Osteocyte (in vitro differentiated cells): ENCODE measurements around the gene ZNF419. TPM values are rescaled to one million over a fixed set of nuclear protein-coding genes. Genes with fewer than 3 reads are reported as not detected.
"Not testable (repeated sequence)": the region's sequence is repeated elsewhere in the genome, so short reads cannot be mapped to it uniquely, and the experiment has no call there.

Experiments used
- DNase-seq: peaks from one replicate; pipeline ENCODE4 v3.0.0; 2021; ENCODE audit warnings: mixed read lengths; ENCODE audit not compliant: unreplicated experiment; ENCODE audit errors: extremely low spot score
- H3K27ac Mint-ChIP-seq: one replicate; pipeline ENCODE4 v1.8.0; 2021; ENCODE audit warnings: mild to moderate bottlenecking, mixed read lengths; ENCODE audit not compliant: unreplicated experiment
- H3K27me3 Mint-ChIP-seq: one replicate; pipeline ENCODE4 v1.8.0; 2021; ENCODE audit warnings: mixed read lengths; ENCODE audit not compliant: unreplicated experiment
- H3K36me3 Mint-ChIP-seq: one replicate; pipeline ENCODE4 v1.8.0; 2021; ENCODE audit warnings: mixed read lengths; ENCODE audit not compliant: unreplicated experiment
- H3K4me1 Mint-ChIP-seq: one replicate; pipeline ENCODE4 v1.8.0; 2021; ENCODE audit warnings: mixed read lengths; ENCODE audit not compliant: unreplicated experiment
- H3K4me3 Mint-ChIP-seq: one replicate; pipeline ENCODE4 v1.8.0; 2021; ENCODE audit warnings: mild to moderate bottlenecking, moderate library complexity, mixed read lengths; ENCODE audit not compliant: unreplicated experiment
- H3K9me3 Mint-ChIP-seq: one replicate; pipeline ENCODE4 v1.8.0; 2021; ENCODE audit warnings: mixed read lengths; ENCODE audit not compliant: unreplicated experiment
- CTCF ChIP-seq: fragments of 200-600 bp; sonication (generic); IDR thresholded peaks from 2 replicates; pipeline ENCODE4 v1.5.0; 2021; ENCODE audit warnings: antibody characterized with exemption, mild to moderate bottlenecking, moderate library complexity
- total RNA-seq: library from RNA; stranded (reverse); gene quantifications from 2 replicates; pipeline ENCODE4 v1.2.1, GENCODE V29; 2021

ZNF419 gene
- total RNA-seq, 1 donor from 2014 or later, result 11.8 TPM

GRCh38 chr19:57499680-57500395 is 12.3 kb downstream of the ZNF419 start, which contains the start of gene ZNF773:
Gene ZNF773 (plus strand): TSS chr19:57499938. CDS start chr19:57500081, 143 bp downstream.
- peak within 1 kb of the TSS; percentile 72 for H3K27ac Mint-ChIP-seq
- H3K4me1 Mint-ChIP-seq, result peaks cover 14% of the 10 kb centered on the region
- DNase-seq, result peak; percentile 96
- H3K9me3 Mint-ChIP-seq, result peaks cover 41% of the 10 kb centered on the region
- H3K27me3 Mint-ChIP-seq, result not testable (repeated sequence)
- H3K4me3 Mint-ChIP-seq, result peak within 1 kb of the TSS; percentile 69
- peaks cover 44% of the 10 kb centered on the region for H3K36me3 Mint-ChIP-seq

DNA sequence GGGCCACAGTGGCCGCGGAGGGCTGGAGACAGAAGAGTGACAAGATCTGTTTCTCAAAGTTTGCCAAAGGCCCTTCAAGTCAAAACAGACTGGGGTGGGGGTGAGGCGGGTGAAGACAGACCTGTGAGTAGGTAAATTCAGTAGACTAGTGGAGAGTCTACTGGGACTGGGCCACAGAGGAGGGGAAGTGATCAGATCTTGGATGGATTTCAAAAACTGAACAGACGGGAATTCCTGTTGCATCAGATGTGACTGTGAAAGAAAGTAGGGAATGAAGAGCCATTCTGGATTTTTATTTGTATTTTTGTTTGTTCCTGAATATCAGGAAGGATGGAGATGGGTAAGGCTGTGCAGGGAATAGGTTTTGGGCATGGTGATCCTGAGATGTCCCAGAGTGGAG is 12.8 kb downstream of the ZNF419 start:
- Mint-ChIP-seq H3K27ac (peak overlapping the region; percentile 72), H3K9me3 (peaks cover 38% of the 10 kb centered on the region)

DNA sequence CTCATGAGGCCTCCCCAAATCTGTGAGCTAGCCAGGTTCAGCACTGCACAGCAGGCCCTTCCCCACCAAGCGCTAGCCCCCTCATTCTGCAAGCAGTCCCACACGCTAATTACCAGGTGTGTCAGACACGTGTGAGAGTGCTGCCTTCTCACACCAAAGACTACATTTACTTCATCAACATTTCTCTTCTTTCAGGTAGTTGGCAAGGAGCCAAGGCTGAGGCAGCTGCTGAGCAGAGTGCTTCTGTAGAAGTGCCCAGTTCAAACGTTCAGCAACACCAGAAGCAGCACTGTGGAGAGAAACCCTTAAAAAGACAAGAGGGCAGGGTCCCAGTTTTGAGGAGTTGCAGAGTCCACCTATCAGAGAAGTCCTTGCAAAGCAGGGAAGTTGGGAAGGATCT is 18.6 kb downstream of the ZNF419 start:
- TF ChIP-seq CTCF, result no peak
- Mint-ChIP-seq H3K4me3 (no peak overlapping the region), H3K27me3 (no peaks in the 10 kb centered on the region), H3K9me3 (peaks cover 35% of the 10 kb centered on the region), H3K27ac (no peak overlapping the region), H3K4me1 (peaks cover 2% of the 10 kb centered on the region), H3K36me3 (peaks cover 80% of the 10 kb centered on the region)
- DNase-seq, result no peak

More for the DNA sequence above, 12.8 kb downstream of the ZNF419 start:
- not testable (repeated sequence) for H3K27me3 Mint-ChIP-seq, DNase-seq
- H3K4me1 Mint-ChIP-seq, result peaks cover 14% of the 10 kb centered on the region
- H3K4me3 Mint-ChIP-seq, result peak overlapping the region; percentile 69
- H3K36me3 Mint-ChIP-seq, result peaks cover 44% of the 10 kb centered on the region

- no peak for DNase-seq
- Mint-ChIP-seq H3K27ac (no peak overlapping the region), H3K4me3 (no peak overlapping the region), H3K4me1 (no peaks in the 10 kb centered on the region), H3K27me3 (no peaks in the 10 kb centered on the region), H3K9me3 (peaks cover 55% of the 10 kb centered on the region), H3K36me3 (peaks cover 62% of the 10 kb centered on the region)
- TF ChIP-seq CTCF, result no peak
These were observed 23.9 kb downstream of the ZNF419 start for GRCh38 chr19:57511484-57511883.

DNA sequence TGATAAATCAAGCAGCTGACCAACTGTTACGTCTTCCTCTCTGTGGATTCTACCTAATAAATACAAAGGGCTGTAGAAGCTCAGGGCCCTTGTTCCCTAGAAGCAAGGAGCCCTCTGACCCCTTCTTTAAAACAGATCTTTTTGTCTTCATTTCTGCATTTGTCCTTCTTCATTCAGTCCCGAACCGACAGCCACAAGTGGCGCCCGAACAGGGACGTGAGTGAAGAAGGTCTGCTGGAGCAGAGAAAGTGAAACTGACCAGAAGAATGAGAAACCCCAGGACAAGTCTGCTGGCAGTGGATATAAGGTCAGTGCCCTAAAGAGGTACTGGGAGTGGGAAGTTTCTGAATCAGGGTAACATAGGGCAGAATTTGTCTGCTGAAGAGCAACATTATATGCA is 25.3 kb downstream of the ZNF419 start:
- peaks cover 54% of the 10 kb centered on the region for H3K36me3 Mint-ChIP-seq
- H3K9me3 Mint-ChIP-seq, result peaks cover 59% of the 10 kb centered on the region
- H3K4me3 Mint-ChIP-seq, result no peak overlapping the region
- H3K4me1 Mint-ChIP-seq, result no peaks in the 10 kb centered on the region
- DNase-seq, result peak; percentile 67
- no peaks in the 10 kb centered on the region for H3K27me3 Mint-ChIP-seq
- H3K27ac Mint-ChIP-seq, result no peak overlapping the region
- TF ChIP-seq CTCF, result no peak

- no peaks in the 10 kb centered on the region for H3K27me3 Mint-ChIP-seq
- peaks cover 48% of the 10 kb centered on the region for H3K9me3 Mint-ChIP-seq
- H3K27ac Mint-ChIP-seq, result no peak overlapping the region
- H3K36me3 Mint-ChIP-seq, result peaks cover 35% of the 10 kb centered on the region
- no peak overlapping the region for H3K4me3 Mint-ChIP-seq
- no peak for TF ChIP-seq CTCF
- H3K4me1 Mint-ChIP-seq, result no peaks in the 10 kb centered on the region
- DNase-seq, result peak; percentile 42
These were observed 27.7 kb downstream of the ZNF419 start for GRCh38 chr19:57515255-57515654.

DNA sequence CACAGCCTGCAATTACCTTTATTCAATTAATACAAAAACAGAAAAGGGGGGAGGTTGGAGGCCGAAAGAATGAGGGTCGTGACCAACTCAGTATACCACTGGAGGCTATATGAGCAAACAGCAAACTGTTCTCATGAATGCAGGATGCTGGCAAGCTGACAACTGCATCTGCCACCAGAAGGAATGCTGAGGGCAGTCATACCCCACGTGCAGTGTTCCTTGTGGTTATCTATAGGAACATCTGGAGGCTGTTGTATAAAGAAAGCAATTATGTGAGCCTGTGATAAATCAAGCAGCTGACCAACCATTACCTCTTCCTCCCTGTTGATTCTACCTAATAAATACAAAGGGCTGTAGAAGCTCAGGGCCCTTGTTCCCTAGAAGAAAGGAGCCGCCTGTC is 30.5 kb downstream of the ZNF419 start:
- H3K27me3 Mint-ChIP-seq, H3K4me3 Mint-ChIP-seq, H3K27ac Mint-ChIP-seq, H3K4me1 Mint-ChIP-seq: not testable (repeated sequence)
- peaks cover 53% of the 10 kb centered on the region for H3K9me3 Mint-ChIP-seq
- H3K36me3 Mint-ChIP-seq, result peaks cover 27% of the 10 kb centered on the region
- peak; percentile 23 for DNase-seq
